GM19238 (cell line): Measurements from ENCODE around the gene GRK5.
"Not testable (repeated sequence)": the region's sequence is repeated elsewhere in the genome, so short reads cannot be mapped to it uniquely, and the experiment has no call there.

Experiments
- DNase-seq: peaks from one replicate; pipeline ENCODE4 v3.0.0; 2011; ENCODE audit warnings: low spot score; ENCODE audit not compliant: insufficient read length

Gene GRK5

DNA sequence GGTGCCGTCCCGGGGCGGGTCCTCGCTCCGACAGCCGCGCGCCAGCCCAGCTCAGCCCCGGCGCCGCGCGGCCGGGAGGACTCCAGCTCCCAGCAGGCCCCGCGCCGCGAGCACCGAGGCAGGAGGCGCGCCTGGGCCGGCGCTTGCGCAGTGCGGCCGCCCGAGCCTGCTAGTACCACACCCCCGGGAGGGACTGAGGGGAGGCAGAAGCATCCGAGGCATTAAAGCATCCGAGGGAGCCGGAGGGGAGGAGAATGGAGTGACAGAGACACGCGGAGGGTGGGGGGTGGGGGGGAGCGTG, at the start of gene GRK5:
Gene GRK5, plus strand, starts transcription at position 206 of the 301 bp plus-strand sequence. CDS start 347 bp downstream, outside the sequence.
- DNase-seq, result peak; percentile 96

DNA sequence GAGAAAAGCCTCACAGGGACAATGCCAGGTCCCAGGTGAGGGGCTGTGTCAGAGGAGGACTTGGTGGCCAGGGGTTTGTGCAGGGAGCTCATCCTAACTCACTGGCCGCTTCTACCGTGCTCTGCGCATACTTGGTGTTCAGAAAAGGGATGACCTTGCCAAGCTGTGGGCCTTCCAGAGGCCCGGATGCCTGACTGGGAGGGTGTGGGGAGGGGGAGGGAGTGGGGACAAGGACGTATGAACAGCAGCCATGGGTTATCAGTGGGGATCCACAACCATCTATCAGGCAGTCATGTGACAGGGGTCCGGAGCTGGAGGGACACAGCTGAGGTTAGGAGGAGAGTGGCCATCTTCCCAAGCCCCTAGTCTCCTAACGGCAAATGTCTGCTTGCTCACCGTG, 48.0 kb upstream of the GRK5 start:
- DNase-seq, result no peak

DNA sequence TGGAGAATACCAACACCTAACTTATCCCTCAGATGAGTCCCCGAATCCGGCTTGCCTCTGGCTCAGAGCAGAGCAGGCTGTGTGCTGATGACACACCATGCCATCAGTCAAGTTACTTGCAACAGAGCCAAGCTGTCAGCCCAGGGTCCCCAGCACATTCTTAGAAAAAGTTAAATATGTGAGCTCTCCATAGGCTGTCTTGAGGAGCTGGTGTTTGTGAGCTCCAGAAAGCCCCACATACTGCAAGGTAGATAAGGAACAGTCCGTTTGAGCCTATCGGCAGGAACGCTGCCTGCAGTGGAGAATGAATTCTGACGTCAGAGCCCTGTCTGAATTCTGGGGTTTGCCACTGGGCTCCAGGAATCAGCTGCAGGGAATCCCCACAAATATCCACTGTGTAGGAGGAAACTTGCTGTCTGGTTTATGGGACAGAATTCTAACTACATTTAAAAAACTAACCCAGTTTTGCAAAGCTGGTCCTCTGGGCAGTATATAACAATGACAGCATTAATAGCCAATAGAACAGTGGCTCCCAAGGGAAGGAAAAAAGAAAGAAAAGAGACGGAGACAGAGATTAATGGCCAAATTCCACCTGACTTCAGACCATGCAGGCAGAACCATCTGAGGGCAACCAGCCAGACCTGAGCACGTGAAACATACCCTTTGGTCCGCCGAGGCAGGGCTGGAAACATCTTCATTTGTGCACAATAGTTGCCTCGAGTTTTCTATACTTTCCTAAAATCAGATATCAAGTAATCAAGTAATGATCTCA, 45.5 kb upstream of the GRK5 start:
- no peak for DNase-seq

DNA sequence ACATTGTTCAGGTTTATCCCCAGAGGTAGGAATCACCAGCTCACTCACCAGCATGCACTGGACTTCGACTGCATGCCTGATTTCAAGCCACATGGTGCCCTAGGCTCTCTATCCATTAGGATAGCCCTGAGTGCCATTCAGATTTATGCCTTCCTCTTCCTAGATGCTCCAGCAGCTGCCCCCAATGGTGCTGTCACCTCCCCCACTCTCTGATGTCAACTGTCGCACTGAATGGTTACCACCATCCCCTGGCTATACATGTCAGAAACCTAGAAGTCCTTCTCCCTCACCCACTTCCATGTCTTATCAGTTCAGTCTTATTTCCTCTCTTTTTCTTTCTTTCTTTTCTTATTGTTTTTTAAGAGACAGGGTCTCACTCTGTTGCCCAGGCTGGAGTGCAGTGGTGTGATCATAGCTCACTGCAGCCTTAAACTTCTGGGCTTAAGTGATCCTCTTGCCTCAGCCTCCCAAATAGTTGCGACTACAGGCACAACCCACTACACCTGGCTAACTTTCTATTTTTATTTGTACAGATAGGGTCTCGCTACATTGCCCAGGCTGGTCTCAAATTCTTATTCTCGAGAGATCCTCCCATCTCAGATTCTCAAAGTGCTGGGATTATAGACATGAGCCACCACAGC, 44.8 kb upstream of the GRK5 start:
- DNase-seq, result no peak

DNA sequence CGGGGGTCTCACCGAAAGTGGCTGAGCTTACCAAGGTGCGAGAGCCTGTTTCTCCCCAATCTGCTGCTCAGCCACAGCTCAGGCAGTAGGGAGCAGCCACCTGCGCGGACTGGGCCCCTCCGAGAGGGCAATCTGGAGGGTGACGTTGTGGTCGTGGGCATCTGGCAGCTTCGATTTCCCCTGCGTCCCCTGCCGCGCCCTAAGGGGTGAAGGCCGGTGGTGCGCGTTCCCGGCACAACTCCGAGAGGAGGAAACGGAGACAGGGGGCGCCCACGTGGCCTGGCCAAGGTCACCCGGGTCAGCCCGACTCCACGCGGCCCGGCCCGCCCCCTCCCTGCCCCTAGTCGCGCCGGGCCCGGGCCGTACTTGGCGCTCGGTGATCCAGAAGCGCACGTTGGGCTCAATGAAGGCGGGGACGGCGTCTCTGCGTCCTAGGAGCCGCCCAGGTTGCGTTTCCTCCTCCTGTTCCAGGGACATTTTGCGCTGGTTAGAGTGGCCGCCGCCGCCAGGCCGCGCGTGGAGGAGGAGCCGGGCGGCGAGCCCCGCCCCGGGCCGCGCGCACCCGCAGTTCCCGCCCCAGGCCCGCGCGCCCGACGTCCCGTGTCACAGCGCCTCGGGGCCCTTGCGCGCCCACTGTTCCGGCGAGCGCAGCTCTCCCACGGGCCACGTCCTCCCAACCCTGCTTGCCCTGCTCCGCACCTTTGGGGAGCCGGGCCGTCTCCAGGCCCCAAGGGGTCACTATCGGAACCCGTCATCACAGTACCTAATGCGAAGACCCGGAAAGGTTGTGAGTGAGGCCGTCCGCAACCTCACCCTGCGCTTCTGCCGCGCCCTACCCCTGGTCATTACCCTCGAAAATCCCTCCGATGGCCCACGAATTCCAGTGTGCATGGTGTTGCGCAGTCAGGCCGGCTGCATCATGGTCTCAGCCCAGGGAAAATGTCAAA, 41.9 kb upstream of the GRK5 start, which contains the start of gene SFXN4:
Gene SFXN4, minus strand, starts transcription at position 544 of the 947 bp plus-strand sequence. Its CDS starts 67 bp downstream, at position 477.
- peak; percentile 78 for DNase-seq

DNA sequence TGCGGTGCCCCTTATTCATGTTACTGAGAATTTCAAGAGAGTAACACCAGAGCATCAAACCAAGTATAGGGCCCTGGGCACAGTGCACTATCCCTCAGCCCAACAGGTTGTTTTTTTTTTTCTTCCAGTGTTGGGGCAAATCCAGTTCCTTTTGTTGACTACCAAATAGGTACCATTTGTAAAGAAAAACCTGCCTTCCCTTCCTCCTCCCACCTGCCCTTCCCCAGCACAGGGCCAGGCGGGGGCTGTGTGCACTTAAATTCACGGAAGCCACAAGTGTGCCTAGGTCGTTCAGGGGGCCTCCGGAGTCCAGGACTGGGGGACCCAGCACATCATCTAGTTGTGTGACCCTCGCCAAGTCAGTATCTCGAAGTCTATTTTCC, 41.3 kb upstream of the GRK5 start:
- no peak for DNase-seq

DNA sequence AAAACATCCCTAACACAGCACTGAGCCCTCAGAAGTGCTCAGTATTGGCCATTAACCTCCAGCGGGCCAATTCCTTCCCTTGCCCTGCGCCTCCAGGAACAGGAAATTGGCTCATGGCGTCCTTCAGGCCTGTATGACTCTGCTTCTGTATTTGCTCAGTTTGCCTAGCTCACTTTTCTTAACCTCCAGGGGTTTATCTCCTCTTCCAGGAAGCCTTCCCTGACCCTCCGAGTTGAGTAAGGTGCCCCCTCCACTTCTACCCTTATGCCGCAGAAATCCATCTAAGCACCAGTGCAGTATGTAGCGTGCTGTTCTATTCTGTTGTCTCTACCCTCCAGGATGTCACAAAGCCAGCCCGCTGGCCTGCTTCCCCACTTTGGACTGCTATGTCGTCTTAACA, 40.8 kb upstream of the GRK5 start:
- no peak for DNase-seq

DNA sequence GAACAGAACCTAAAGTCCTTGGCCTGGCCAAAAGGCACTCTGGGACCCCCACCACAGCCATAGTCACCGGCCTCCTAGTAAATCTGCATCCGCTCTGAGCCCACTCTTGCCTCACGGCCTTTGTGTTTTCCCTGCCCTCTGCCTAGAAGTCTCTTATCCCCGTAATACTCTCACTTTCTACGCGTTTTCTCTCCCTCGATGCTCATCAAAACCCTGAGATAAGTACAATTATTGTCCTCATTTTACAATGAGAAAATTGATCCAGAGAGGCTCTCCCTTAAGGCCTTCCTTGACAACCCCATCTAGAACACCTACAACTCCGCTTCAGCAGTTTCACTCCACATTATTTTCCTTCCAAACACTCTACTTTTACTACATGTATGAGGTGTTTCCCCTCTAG, 40.3 kb upstream of the GRK5 start:
- no peak for DNase-seq

DNA sequence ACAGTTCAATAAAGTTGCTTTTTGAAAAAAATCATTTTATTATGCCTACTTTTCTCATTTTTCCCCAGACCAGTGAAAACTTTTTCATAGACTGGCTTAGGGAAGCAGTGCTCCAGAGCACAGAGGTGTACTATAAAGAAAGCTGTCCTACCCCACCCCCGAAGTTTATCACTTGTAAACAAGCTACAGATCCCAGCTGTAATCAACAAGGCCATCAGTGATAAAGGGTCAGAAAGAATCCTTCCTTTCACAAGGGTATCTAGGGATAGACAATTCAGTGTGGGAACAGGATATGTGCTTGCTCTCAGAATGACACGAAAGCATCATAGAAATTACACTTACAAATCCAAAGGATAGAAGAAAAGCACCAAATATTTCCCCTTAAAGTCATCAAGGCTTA, 33.3 kb upstream of the GRK5 start:
- no peak for DNase-seq

DNA sequence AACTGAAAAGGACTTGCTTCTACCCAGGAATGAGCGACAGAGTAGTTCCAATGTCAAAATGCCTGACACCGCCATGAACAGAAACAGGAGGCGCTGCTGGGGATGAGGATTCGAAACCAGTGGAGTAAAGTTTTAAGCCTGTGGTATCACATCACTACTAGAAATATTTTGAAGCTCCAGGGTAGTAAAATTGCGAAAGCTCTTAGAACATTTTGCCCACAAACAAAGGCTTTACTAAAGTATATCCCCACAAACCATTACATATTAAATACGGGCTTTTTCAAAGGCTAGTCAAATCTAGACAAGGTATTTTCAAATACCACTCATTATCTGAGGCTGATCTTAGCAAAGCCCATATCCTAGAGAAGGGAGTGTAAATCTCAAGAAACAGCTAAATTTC, 31.2 kb upstream of the GRK5 start:
- no peak for DNase-seq

DNA sequence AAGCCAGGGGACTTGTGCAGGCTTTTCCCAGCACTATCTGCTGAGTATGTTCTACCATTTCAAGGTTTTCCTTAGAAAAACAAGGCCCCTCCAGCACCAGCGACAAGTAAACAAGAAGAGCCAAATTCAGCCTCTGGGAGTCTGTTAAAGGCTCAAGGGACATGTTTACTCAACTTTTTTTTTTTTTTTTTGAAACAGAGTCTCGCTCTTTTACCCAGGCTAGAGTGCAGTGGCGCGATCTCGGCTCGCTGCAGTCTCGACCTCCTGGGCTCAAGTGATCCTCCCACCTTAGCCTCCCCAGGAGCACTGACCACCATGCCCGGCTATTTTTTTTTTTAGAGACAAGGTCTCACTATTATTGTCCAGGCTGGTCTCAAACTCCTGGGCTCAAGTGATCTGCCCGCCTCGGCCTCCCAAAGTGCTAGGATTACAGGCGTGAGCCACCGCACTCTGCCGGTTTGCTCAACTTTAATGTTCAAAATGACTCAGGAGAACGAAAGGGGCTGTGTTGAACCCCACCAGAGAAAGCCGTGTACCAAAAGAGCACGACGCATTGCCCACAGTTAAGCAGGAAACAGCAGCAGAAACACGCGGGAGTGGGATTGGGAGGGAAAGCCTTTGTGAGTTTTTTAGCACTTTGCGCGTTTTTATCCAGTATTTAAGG, 29.5 kb upstream of the GRK5 start:
- no peak for DNase-seq

DNA sequence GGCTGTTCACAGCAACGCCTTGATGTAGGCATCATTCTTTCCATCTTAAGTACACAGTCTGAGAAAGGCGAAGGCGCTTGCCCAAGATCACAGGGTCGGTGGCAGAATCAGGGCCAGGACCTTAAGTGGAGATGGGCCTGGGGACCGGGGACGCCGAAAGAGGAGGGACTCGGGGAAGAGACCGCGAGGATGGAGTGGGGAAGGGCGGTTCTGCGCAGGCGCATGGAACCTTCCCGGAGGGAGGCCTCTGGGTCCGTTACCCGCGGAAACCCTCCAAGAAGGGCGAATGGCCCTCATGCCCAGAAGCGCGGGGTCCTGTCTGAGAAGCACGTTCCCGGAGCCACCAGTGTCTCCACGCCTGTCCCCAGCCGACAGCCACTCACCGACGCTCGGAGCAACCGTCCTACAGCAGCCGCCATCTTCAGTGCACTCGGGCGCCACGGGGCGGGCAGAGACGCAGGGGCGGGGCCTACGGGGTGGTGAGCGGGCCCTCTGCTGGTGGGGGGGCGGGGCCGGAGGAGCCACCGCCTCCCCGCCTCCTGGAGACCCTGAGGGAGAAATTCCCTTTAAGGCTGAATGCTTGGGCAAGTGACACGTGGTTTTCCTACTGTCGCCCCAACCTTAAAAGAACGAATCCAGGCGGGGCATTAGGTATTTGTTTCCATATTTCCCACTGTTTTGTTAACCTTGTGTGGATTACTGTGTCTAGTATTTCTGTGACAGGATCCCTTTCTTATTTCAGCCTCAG, 28.8 kb upstream of the GRK5 start, which contains the start of gene PRDX3:
Gene PRDX3, minus strand, starts transcription at position 441 of the 748 bp plus-strand sequence. Its CDS starts 22 bp downstream, at position 419.
- DNase-seq, result peak; percentile 85

DNA sequence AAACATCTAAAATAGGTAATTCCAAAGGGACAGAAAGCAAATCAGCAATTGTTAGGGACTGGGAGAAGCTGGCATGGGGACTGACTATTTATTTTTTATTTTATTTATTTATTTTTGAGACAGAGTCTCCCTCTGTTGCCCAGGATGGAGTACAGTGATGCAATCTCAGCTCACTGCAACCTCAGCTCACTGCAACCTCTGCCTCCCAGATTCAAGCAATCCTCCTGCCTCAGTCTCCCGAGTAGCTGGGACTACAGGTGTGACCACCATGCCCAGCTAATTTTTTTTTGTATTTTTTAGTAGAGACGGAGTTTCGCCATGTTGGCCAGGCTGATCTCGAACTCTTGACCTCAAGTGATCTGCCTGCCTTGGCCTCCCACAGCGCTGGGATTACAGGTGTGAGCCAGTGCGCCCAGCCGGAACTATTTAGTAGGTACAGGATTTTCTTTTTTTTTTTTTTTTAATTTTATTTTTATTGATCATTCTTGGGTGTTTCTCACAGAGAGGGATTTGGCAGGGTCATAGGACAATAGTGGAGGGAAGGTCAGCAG, 26.4 kb upstream of the GRK5 start:
- DNase-seq, result not testable (repeated sequence)

DNA sequence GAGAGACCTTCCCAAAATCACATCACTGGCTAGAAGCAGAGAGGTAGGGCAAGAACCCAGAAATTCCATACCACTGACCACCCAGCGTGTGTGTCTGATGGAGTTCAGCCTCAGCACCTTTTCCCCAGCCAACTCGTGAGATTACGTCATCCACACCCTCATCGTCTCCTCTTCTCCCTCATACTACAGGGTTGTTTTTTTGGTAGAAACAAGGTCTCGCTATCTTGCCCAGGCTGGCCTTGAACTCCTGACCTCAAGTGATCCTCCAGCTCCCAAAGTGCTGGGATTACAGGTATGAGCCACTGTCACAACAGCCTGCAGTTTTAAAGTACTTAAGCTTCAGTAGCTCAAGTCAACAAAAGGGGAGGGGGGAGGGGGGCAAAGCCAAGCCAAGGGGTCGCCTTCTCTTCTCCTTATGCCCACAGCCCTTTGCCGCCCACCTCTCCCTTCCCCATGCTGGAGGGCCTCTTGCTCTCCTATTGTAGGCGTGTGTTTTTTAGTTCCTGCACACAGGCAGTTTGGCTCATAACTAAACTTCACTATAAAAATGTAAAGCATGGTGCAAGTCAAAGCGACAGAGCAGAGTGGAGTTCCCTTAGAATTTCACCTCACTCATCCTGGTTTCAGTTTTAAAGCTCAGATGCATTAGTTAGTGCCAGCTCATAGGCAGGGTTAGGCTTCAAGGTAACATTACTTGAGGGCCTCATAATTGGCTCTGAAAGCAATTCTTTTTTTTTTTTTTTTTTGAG, 23.5 kb upstream of the GRK5 start:
- no peak for DNase-seq

DNA sequence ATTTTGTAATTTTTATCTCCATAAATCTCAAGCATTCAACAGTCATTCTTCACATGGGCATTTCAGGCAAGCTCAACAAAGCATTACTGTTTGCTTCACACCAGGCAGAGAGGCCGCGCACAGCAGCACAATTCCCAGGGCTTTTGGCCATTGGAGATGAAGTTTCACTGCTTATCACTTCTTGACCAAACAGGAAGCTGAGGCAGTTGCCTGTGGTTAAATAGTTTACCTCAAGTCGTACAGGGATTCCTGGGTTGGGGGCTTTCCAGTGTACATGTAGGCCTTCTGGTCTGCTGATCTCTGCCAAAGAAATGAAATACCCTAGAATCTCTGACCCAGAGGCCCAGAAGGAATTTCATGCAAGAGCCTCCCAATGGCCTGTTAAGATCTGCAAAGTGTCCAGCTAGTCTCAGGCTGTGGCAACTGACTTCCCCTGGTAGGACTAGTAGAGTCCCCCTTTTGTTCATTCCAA, 17.5 kb upstream of the GRK5 start:
- DNase-seq, result peak; percentile 35

DNA sequence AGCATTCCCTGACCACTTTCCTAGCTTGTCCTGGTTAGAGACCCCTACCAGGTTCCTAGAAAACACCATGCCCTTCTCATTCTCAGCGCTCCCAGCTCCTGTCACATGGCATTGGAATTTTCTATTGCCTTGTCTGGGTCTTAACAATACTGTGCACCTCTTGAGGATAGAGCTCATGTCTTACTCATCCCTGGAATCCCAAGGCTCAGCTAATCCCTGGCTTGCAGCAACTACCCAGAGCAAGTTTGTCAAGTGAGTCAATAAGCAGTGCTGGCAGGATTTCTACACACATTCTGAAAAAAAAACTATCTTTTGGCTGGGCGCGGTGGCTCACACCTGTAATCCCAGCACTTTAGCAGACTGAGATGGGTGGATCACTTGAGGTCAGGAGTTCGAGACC, 17.0 kb upstream of the GRK5 start:
- DNase-seq, result no peak

DNA sequence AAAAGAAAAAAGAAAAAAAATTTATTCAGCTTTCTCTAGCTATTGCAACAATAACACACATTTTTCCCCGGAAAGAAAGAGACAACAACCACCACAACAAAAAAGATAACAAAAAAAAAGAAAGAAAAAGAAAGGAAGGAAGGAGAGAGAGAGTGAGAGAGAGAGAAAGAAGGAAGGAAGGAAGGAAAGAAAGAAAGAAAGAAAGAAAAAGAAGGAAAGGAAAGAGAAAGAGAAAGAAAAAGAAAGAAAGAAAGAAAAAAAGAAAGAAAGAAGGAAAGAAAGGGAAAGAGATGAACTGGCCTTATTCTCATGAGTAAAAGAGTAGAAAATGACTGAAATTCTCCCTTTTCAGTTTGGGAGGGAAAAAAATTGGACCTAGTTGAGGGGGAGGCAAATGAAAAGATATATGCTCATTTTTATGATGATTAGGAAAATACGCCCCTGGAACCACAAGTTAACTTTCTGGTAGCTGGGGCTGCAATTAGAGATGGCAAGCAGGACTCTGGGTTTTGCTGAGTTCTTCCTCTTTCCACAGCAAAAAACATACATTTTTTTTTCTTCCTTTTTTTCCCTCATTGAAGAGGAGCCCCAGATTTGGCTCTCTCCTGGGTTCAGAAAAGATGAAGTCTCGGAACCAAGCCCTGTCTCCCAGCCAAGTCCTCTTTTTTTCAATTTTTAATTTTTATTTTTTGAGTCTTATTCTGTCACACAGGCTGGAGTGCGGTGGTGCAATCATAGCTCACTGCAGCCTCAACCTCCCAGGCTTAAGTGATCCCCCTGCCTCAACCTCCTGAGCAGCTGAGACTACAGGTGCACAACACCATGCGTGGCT, 16.2 kb upstream of the GRK5 start:
- no peak for DNase-seq

DNA sequence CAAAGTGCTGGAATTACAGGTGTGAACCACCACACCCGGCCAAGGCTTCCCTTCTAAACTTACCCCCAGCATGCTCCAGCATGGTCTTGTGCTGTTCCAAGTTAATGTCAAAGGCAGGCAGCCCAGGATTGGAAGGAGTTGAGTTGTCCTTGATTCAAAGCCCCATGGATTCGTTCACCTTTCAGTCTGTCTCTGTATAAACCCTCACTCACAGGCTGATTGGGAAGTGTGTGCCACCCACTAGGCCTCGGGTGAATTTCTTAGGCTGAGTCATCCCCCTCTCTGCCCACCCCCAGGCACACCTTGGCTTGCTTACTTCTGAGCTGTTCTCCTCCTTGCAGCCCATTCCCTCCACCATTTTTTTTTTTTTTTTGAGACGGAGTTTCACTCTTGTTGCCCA, 15.5 kb upstream of the GRK5 start:
- no peak for DNase-seq

DNA sequence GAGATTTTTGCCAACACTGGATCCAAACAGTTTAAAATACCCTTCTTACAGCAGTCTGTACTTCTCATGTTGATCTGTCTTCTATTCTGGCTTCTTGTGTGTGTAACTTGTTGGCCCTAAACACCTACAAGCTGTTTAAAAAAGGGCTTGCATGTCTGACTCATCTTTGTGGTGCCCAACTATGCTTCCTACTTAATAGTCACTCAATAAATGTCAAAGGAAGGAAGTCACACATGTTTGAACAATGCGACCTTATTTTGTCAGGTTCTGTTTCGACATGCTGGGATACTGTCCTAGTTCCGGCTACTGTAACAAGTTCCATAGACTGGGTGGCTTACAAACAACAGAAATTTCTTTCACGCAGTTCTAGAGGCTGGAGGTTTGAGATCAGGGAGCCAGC, 9.4 kb upstream of the GRK5 start:
- DNase-seq, result no peak
